HG03064 (cell line): Measurements from ENCODE around the gene ACOT7.
"Not testable (repeated sequence)": the region's sequence is repeated elsewhere in the genome, so short reads cannot be mapped to it uniquely, and the experiment has no call there.

Experiments
- ATAC-seq: cut with Tn5 transposase; IDR thresholded peaks from one replicate; pipeline ENCODE4 v1.9.1; 2021; ENCODE audit warnings: low read depth; ENCODE audit not compliant: unreplicated experiment

The ACOT7 gene

DNA sequence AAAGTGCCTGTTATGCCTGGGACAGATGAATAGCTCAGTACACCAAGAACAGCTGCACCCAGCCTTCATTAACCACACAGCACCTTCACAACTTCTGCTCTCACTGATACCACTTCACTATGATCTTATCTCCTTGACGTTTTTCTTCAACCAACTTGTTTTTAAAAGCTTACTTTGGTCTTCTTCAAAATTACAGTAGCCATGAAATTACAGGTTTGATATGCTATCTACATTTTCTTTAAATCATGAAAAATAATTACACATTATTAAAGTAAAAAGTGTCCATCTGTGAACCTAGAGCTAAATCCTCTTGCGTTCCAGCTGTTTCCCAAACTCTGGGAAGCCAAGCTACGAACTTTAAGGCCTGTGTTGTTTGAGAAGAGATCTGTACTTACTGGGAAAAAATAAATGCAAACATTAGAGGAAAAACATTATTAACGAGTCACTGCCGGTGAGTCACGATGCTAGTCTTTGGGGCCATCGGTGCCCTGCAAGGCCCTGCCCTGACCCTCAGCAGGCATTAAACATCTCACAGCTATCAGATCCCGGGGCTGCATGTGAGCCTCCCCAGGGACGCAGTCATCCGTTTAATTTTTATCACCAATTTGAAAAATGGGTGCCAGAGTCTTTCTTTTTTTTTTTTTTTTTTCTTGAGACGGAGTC, 76.3 kb downstream of the ACOT7 start:
- no peak for ATAC-seq

DNA sequence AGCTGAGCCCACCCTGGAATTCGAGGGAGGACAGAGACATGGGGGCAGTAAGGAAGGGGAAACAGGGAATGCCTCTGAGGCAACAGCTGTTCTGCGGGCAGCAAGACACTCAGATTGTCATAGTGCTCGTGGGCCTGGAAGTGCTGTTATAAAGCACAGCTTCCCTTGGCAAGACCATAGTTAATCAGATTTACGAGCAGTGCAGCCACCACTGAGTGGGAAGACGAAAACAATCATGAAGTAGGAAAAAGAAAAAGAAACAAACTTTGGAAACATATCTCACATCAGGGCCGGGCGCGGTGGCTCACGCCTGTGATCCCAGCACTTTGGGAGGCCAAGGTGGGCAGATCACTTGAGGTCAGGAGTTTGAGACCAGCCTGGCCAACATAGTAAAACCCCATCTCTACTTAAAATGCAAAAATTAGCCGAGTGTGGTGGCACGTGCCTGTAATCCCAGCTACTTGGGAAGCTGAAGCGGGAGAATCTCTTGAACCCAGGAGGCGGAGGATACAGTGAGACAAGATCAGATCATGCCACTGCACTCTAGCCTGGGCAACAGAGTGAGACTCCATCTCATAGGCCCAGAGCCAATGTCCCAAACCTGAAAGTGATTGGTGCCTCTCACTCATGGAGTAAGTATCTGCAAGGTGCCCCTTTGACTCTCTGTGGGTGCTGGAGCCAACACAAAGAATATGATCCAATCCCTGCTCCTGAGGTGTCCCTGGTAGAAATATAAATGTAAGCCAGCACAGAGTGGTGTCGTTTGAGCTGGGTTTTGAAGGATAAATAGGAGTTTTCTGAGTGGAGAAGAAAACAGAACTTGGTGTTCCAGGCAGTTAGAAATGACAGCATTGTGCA, 77.1 kb downstream of the ACOT7 start:
- no peak for ATAC-seq

DNA sequence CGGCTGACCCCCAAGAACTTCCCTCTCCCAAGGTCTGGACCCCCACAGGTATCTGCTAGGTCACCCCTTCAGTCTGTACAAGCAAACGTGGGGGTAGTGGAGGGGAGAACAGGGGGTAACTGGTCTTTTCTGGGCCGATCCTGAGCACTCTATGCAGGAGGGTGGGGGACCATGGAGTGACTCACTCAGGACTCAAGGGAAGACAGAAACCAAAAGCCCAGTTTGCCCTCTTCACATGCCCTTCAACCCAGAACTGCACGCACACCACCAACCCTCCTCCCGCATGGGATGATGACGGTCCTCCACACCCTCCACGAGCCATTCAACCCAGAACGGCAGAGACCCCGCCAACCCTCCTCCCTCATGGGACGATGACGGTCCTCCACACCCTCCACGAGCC, 79.1 kb downstream of the ACOT7 start:
- no peak for ATAC-seq

DNA sequence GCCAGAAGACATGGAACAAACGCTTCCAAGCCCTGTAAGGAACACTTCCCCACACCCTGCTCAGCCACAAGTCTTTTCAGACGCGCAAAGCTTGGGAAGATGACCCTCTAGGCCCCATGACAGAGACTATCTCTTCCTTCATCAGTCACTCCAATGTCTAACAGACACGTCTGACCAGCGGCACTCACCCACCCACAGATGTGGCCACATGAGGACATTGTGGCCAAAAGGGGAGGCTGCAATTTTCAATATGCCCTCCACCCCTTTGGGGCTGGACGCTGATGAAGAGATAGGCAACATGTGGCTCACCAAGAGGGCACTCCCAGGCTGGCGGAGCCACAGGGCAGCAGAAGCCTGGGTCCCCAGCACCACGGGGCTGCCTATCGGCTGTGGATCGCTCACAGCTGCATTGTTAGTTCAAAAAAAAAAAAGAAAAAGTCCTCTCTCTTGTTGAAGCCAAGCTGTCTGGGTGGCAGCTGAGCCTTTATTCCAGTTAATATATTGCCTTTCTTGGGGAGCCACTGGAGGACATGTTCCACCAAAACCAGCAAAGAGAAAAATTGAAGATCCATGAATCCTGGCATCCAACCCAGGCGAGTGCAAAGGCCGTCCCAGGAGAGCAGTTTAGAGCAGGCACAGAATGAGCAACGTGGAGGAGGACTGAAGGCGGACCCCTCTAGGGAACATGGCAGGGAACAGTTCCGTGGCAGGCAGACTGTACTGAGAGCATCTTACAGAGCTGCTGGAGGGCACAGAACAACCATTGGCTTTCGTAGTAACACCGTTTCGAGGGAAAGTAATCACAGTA, 80.0 kb downstream of the ACOT7 start:
- ATAC-seq: no peak

DNA sequence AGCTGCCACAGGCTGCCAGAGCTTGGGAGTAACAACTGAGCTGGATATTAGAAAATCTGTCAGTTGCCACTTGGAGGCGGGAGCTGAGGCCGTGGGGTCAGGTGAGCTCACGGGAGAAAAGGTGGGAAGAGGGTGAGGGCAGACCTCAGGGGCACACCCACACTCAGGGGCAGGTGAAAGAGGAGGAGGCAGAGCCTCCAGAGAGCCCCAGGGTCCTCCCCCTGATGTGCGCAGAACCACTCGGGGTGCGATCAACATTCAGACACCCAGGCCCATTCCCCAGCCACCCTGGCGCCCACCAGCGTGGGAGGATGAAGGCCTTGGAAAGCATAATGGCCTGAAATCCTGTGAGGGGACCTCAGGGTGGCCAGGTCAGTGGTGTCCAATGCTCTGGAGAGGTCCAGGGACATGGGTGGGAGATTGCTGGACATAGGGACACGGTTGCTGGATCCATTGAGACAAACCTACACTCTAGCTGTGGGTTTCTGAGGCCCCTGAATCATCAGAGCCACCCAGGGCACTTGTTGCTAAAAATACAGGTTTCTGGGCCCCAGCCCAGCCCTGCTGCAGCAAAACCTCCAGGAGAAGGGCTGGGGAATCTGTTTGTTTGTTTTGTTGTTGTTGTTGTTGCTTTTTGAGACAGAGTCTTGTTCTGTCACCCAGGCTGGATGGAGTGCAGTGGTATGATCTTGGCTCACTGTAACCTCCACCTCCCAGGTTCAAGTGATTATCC, 83.3 kb downstream of the ACOT7 start:
- ATAC-seq: no peak

DNA sequence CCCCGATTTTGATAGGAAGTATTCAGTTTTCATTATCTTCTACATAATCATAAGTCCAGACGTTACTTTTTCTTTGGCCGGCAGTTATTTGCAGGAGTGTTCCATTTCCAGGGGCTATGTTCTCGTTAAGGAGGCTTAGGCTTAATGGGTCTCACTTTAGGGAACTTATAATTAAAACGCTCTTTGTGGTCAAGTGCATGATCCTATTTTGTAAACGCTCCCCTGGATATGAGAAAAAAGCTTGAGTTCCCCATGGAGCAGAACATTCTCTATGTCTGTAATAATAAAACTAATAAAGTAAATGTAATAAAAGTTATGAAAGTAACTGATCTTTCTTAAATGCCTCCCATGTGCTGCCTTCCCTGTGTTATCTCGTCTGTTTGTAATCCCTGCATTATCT, 84.0 kb downstream of the ACOT7 start:
- ATAC-seq: no peak

DNA sequence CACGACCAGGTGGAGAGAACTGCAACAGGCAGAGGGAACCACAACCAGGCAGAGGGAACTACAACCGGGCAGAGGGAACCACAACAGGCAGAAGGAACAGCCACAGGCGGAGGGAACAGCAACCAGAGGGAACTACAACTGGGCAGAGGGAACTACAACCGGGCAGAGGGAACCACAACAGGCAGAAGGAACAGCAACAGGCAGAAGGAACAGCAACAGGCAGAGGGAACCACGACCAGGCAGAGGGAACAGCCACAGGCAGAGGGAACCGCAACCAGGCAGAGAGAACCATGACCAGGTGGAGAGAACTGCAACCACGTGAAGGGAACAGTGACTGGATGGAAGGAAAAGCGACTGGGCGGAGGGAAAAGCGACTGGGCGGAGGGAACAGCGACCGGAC, 85.1 kb downstream of the ACOT7 start:
- ATAC-seq: no peak

DNA sequence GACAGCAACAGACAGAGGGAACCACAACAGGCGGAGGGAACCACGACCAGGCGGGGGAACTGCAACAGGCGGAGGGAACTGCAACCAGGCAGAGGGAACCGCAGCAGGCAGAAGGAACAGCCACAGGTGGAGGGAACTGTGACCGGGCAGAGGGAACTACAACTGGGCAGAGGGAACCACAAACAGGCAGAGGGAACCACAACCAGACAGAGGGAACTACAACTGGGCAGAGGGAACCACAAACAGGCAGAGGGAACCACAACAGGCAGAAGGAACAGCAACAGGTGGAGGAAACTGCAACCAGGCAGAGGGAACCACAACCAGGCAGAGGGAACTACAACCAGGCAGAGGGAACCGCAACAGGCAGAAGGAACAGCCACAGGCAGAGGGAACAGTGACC, 85.9 kb downstream of the ACOT7 start:
- not testable (repeated sequence) for ATAC-seq

DNA sequence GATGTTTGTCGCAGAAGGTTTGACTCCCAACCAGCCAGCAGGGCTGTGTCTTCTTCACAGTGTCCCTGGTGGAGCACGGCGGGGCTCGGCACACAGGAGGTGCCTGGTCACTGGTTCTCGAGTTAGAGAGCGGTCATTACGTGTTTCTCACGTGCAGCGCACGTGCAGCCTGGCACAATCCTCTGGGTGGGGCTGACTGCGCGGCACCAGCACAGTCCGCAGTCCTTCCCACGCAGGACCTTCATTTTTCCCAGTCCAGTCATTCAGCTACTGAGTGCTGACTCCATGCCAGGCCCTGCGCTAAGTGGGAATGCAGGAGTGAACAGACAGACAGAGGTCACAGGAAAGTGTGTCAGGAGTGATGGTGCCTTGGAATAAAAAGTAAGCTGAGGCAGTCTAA, 86.5 kb downstream of the ACOT7 start:
- ATAC-seq: no peak

DNA sequence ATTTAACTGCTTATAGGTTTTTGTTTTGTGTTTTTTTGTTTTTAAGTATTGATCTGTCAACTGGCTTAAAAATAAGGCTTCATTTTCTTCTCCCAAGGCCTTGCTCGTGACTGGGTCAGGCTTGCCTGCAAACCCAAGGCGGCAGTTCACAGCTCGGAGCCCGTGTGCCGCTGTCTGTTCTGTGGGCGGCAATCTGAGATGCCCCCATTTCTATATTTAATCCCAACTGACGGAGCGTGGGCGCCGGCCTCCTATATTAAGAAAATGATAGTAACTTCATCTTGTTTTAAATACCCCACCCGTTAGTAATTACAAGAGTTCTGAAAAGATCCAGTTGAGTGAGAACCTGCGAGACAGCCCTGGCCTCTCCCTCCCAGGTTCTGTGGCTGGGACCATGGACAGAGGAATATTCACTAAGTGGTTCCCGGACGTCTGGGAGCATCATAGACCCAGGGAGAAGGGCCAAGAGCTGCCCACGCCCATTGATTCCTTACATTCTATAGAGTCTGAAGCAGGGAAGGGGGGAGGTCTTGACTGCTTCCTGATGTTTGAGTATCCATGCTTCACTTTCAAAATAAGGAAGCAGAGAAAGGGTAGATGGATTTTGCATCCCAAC, 90.1 kb downstream of the ACOT7 start:
- no peak for ATAC-seq

DNA sequence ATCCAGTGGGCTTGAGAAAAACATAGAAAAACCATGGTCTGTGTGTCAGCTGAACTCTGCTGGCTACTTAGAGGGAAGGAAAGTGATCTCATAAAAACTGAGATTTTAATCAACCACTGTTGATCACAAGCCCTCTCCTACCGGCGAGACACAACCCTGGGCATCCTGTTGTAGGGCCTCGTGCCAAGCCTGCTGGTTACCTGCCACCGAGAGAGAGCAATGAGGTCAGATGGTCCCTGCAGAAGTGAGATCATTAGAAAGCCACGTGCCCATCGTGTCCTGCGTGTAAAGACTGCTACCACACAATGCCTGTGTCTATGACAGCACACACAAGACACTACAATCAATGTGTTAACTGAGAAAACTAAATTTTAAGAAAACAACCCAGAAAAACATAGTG, 91.0 kb downstream of the ACOT7 start:
- ATAC-seq: no peak

DNA sequence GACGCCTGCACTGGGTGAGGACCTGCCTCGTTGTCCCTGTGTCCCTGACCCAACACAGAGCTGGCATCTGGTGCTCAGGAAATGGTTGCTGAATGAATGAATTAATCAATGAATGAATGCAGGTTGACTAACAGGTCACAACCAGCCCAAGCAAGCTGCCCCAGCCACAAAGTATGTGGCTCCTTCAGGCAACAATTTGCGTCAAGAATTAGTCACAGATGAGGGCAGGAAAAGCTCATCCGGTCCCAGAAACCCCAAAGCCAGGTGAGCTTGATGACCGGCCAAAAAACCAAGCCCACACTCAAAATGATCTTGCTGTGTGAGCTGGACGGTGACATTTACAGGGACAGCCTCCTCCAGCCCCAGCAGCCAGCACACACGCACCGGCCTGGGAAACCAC, 92.0 kb downstream of the ACOT7 start:
- no peak for ATAC-seq

DNA sequence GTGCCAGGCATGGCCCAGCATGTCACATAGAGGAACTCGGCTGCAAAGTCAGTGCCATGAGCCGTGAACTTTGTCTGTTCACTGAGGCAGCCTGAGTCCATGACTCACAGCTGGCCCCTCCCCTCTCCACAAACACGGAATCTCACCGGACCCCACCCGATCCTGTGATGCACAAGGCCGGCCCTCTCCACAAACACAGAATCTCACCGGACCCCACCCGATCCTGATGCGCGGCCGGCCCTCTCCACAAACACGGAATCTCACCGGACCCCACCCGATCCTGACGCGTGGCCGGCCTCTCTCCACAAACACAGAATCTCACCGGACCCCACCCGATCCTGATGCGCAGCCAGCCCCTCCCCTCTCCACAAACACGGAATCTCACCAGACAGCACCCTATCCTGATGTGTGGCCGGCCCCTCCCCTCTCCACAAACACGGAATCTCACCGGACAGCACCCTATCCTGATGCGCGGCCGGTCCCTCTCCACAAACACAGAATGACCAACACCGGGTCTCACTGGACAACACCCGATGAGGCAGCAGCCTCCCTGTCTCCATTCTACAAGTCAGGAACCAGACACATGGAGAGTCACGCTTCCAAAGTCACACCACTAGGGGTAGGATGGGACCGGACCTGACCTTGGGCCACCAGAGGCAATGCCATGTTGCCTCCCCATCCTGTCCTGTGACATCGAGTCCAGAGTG, 93.1 kb downstream of the ACOT7 start:
- no peak for ATAC-seq

DNA sequence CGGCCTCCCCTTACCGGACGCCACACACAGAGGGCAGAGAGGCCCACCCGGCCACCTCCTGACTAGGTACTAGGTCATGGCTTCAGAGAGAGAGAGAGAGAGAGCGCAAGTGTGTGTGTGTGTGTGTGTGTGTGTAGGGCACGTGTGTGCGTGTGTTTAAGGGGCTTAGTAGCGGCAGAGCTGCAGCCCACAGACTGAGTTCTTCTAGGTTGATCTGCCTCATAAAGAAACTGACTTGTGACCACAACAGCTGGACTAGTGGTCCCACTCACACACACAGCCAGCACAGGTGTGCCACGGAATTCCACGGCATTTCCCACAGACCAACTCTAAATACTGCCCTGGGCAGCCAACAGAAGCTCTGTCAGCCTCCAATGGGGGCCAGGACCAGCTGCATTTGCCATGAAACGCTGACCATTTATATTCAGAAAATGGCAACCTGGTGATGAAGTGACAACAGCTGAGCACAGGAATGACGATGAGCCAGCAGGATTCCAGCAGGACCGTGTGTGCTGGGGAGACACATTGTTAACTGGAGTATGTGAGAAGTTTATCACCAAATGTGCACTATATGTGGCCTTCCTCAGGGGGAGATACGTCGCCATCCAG, 93.9 kb downstream of the ACOT7 start:
- ATAC-seq: no peak

DNA sequence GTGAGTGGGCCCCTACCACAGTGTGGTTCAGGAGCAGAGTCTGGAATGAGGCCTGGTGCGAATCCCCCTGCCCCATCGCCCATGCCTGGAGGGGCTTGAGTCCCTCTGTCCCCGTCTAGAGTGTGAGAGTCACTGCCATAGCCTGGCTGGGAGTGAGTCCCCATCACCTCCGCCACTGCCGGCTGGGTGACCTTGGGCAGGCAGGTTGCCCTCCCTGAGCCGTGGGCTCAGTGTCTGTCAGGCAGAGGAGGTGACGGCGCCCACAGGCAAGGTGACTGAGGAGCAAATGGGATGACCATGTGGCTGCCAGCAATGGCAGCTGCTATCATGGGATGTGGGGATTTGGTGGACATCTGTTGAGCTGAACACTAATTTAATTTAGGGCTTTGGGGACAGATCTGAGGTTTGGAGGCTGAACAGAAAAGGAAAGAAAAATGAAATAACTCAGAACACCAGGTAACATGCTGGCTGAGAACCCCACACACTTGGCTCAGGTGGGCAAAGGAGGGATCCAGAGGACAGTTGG, 94.6 kb downstream of the ACOT7 start:
- no peak for ATAC-seq

DNA sequence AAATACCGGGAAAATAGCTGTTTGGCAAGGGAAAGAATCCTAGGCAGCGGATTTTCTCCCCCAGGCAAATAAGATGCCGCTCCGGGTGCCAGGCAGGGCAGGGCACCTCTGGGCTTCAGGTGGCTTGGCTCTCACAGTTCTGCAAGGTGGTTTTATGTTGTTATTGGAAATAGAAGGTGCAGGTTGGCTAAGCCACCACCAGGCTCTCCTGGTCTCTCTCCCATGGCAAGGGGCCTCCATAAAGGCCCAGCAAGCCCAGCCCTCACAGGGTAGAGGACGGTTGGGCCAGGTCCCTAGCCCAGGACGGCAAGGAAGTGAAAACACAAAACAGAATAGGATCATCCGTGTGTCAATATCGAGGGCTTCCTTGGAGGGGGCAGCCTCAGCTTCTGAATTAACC, 95.0 kb downstream of the ACOT7 start:
- no peak for ATAC-seq

DNA sequence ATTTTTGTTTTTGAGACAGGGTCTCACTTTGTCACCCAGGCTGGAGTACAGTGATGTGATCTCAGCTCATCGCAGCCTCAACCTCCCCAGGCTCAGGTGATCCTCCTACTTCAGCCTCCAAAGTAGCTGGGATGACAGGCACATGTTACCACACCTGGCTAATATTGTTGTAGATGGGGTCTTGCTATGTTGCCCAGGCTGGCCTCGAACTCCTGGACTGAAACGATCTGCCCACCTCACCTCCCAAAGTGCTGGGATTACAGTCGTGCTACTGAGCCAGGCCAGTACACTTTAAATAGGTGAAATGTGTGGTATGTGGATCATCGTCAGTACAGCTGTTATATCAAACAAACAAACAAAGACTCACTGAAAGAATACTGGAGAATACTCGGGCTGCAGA, 97.7 kb downstream of the ACOT7 start:
- no peak for ATAC-seq

DNA sequence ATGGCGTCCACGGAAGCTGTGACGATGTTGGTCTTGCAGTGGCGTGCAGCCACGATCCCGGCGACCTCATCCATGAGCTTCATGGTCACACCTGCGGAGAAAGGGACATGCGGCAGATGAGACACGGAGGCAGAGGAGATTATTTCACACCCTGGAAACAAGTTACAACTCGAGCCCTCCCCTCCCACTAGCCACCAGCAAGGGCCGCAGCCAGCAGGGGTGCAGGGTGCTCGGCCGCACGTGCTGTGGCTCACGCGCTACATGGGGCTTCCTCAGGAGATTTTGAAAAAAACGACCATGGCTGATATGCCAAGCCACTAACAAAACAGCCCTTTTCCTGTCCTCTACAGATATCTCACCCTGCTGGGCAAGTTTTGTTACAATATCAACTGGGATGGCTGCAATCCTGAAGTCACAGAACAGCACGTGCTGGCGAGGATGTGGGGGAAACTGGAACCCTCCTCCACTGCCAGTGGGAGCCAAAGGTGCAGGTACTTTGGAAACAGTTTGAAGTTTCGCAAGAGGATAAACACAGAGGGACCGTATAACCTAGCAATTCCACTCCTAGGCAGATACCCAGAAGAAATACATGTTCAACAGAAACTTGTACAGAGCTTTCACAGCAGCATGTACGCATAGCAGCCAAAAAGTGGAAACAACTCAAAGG, 98.5 kb downstream of the ACOT7 start:
- no peak for ATAC-seq
